ENCODE measurements around the gene ATP11B. TPM values are rescaled to one million over a fixed set of nuclear protein-coding genes. Genes with fewer than 3 reads are reported as not detected.

ATP11B gene
- total and polyA plus RNA-seq, 9 of the 15 experiments (the other 6 are each of a cell fraction or from before 2014, with no cell fraction given), result 11.9 to 68.7 (median 41.8) TPM

DNA sequence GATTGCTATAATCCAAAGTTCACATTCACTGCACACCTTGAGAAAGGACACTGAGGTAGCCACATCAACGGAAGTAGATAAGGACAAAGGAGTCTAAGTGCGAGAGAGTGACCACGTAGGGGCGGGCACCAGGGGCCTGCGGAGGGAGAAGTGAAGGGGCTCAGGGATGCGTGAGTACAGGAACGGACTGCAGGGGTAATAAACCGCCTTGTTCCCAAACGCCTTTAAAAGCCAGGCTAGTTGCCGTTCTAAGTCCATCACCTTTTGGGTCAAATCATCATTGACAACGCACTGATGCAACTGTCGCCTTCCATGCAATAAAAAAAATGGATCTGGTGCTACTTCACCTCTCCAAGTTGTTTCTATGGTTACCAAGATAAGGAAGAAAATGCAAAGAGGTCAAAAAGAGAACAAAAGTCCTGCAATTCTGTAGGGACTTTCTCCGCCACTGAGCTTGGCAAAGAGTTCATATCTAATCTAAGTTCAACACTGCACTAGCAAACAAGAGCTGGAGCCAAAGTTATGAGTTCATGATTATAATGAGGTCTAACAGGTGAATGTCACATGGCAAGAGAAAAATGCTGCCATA is 32.6 kb upstream of the ATP11B start (continued):
- TF ChIP-seq, protein P1, sequence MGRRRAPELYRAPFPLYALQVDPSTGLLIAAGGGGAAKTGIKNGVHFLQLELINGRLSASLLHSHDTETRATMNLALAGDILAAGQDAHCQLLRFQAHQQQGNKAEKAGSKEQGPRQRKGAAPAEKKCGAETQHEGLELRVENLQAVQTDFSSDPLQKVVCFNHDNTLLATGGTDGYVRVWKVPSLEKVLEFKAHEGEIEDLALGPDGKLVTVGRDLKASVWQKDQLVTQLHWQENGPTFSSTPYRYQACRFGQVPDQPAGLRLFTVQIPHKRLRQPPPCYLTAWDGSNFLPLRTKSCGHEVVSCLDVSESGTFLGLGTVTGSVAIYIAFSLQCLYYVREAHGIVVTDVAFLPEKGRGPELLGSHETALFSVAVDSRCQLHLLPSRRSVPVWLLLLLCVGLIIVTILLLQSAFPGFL (CRISPR knock-in tag; IDR thresholded peaks at IDR 0.05), result no peak
- TF ChIP-seq, protein P2, sequence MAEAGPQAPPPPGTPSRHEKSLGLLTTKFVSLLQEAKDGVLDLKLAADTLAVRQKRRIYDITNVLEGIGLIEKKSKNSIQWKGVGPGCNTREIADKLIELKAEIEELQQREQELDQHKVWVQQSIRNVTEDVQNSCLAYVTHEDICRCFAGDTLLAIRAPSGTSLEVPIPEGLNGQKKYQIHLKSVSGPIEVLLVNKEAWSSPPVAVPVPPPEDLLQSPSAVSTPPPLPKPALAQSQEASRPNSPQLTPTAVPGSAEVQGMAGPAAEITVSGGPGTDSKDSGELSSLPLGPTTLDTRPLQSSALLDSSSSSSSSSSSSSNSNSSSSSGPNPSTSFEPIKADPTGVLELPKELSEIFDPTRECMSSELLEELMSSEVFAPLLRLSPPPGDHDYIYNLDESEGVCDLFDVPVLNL (CRISPR knock-in tag; IDR thresholded peaks at IDR 0.05; ENCODE audit: low read depth), result no peak
- TF ChIP-seq BRCA1 (IDR thresholded peaks at IDR 0.05) (no peak), BRCA1 (CRISPR knock-in tag; IDR thresholded peaks at IDR 0.05) (no peak), C11orf30 (IDR thresholded peaks at IDR 0.05; ENCODE audit: low read depth) (0 out of 2 replicates have a peak, but pooled peaks have one; percentile 12), SMARCA4 (IDR thresholded peaks at IDR 0.05) (peak; percentile 41; the same call in 1 of the 2 replicates), SMAD2 (IDR thresholded peaks at IDR 0.05; ENCODE audit: low read depth, low read length) (no peak), NFIC (IDR thresholded peaks at IDR 0.05) (0 out of 2 replicates have a peak, but pooled peaks have one; percentile 5), ZNF174 (CRISPR knock-in tag; IDR thresholded peaks at IDR 0.05) (no peak), ZNF583 (CRISPR knock-in tag; IDR thresholded peaks at IDR 0.05) (no peak), ZNF507 (tag; conservative IDR thresholded peaks at IDR 0.05) (no peak), FOXJ2 (tag; IDR thresholded peaks at IDR 0.05) (no peak), ZNF445 (CRISPR knock-in tag; IDR thresholded peaks at IDR 0.05; ENCODE audit: low read depth) (no peak)
- TF ChIP-seq, protein P3, sequence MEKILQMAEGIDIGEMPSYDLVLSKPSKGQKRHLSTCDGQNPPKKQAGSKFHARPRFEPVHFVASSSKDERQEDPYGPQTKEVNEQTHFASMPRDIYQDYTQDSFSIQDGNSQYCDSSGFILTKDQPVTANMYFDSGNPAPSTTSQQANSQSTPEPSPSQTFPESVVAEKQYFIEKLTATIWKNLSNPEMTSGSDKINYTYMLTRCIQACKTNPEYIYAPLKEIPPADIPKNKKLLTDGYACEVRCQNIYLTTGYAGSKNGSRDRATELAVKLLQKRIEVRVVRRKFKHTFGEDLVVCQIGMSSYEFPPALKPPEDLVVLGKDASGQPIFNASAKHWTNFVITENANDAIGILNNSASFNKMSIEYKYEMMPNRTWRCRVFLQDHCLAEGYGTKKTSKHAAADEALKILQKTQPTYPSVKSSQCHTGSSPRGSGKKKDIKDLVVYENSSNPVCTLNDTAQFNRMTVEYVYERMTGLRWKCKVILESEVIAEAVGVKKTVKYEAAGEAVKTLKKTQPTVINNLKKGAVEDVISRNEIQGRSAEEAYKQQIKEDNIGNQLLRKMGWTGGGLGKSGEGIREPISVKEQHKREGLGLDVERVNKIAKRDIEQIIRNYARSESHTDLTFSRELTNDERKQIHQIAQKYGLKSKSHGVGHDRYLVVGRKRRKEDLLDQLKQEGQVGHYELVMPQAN (IDR thresholded peaks at IDR 0.05; ENCODE audit: borderline replicate concordance), result no peak
- TF ChIP-seq, protein P4, sequence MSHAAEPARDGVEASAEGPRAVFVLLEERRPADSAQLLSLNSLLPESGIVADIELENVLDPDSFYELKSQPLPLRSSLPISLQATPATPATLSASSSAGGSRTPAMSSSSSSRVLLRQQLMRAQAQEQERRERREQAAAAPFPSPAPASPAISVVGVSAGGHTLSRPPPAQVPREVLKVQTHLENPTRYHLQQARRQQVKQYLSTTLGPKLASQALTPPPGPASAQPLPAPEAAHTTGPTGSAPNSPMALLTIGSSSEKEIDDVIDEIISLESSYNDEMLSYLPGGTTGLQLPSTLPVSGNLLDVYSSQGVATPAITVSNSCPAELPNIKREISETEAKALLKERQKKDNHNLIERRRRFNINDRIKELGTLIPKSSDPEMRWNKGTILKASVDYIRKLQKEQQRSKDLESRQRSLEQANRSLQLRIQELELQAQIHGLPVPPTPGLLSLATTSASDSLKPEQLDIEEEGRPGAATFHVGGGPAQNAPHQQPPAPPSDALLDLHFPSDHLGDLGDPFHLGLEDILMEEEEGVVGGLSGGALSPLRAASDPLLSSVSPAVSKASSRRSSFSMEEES (CRISPR knock-in tag; IDR thresholded peaks at IDR 0.05), result no peak
- TF ChIP-seq, protein P5, sequence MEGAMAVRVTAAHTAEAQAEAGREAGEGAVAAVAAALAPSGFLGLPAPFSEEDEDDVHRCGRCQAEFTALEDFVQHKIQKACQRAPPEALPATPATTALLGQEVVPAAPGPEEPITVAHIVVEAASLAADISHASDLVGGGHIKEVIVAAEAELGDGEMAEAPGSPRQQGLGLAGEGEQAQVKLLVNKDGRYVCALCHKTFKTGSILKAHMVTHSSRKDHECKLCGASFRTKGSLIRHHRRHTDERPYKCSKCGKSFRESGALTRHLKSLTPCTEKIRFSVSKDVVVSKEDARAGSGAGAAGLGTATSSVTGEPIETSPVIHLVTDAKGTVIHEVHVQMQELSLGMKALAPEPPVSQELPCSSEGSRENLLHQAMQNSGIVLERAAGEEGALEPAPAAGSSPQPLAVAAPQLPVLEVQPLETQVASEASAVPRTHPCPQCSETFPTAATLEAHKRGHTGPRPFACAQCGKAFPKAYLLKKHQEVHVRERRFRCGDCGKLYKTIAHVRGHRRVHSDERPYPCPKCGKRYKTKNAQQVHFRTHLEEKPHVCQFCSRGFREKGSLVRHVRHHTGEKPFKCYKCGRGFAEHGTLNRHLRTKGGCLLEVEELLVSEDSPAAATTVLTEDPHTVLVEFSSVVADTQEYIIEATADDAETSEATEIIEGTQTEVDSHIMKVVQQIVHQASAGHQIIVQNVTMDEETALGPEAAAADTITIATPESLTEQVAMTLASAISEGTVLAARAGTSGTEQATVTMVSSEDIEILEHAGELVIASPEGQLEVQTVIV (CRISPR knock-in tag; IDR thresholded peaks at IDR 0.05; ENCODE audit: borderline replicate concordance), result no peak
- TF ChIP-seq, protein P6, sequence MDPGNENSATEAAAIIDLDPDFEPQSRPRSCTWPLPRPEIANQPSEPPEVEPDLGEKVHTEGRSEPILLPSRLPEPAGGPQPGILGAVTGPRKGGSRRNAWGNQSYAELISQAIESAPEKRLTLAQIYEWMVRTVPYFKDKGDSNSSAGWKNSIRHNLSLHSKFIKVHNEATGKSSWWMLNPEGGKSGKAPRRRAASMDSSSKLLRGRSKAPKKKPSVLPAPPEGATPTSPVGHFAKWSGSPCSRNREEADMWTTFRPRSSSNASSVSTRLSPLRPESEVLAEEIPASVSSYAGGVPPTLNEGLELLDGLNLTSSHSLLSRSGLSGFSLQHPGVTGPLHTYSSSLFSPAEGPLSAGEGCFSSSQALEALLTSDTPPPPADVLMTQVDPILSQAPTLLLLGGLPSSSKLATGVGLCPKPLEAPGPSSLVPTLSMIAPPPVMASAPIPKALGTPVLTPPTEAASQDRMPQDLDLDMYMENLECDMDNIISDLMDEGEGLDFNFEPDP (CRISPR knock-in tag; IDR thresholded peaks at IDR 0.05), result no peak
